Activated T-cell treated with anti-CD3 and anti-CD28 coated beads, Interleukin-2, amount 50 U/mL, for 72 hours (primary cell): Measurements from ENCODE around the gene OR52K2. TPM values are rescaled to one million over a fixed set of nuclear protein-coding genes. Genes with fewer than 3 reads are reported as not detected.

Experiments
- ATAC-seq, 2 donors: fragments of 150-1000 bp; cut with Tn5 transposase; replicated peaks in 1 of 2; 2 replicates each; pipeline ENCODE4 v1.10.0; 2021; ENCODE audit warnings: moderate library complexity in 2 of 2, mild to moderate bottlenecking in 1 of 2
- DNase-seq, 2 donors: peaks; one replicate each; pipeline ENCODE4 v3.0.0; 2021 to 2022; ENCODE audit warnings: mixed read lengths in 1 of 2
- H3K27ac Mint-ChIP-seq: one replicate; pipeline ENCODE4 v1.8.0; 2022; ENCODE audit warnings: mild to moderate bottlenecking, moderate library complexity, mixed read lengths
- H3K27me3 Mint-ChIP-seq: one replicate; pipeline ENCODE4 v1.8.0; 2022; ENCODE audit warnings: low read depth, mixed read lengths
- H3K36me3 Mint-ChIP-seq, 2 donors: one replicate each; pipeline ENCODE4 v1.8.0; 2022; ENCODE audit warnings: mixed read lengths in 2 of 2, mild to moderate bottlenecking in 1 of 2; ENCODE audit not compliant: insufficient read depth in 2 of 2
- H3K4me1 Mint-ChIP-seq: one replicate; pipeline ENCODE4 v1.8.0; 2022; ENCODE audit warnings: low read depth, mixed read lengths
- H3K4me3 Mint-ChIP-seq, 2 donors: one replicate each; pipeline ENCODE4 v1.8.0; 2022; ENCODE audit warnings: mild to moderate bottlenecking in 2 of 2, mixed read lengths in 2 of 2, moderate library complexity in 2 of 2
- H3K9me3 Mint-ChIP-seq, 2 donors: one replicate each; pipeline ENCODE4 v1.8.0; 2022; ENCODE audit warnings: mixed read lengths in 2 of 2
- total RNA-seq, 2 donors: library from RNA; stranded (reverse); gene quantifications; one replicate each; pipeline ENCODE4 v1.2.3, GENCODE V29; 2022

The OR52K2 gene
- total RNA-seq, 2 donors from 2014 or later = not detected

- H3K4me3 Mint-ChIP-seq = peak overlapping the region in 1 of 2 donors; percentile 70
- peak; percentile 64 to 65 for ATAC-seq
- H3K27me3 Mint-ChIP-seq = peaks cover 20% of the 10 kb centered on the region
Measured at GRCh38 chr11:4491878-4492606, 42.9 kb downstream of the OR52K2 start.

GRCh38 chr11:4493480-4493818, 44.4 kb downstream of the OR52K2 start:
- Mint-ChIP-seq H3K4me3 (no peak overlapping the region), H3K4me1 (peaks cover 16% of the 10 kb centered on the region), H3K36me3 (no peaks in the 10 kb centered on the region), H3K27ac (no peak overlapping the region), H3K9me3 (no peaks in the 10 kb centered on the region), H3K27me3 (peaks cover 21% of the 10 kb centered on the region)
- DNase-seq (no peak), ATAC-seq (no peak)

More at GRCh38 chr11:4491878-4492606, 42.9 kb downstream of the OR52K2 start:
- Mint-ChIP-seq H3K4me1 (peaks cover 16% of the 10 kb centered on the region), H3K9me3 (no peaks in the 10 kb centered on the region), H3K27ac (peak overlapping the region; percentile 63), H3K36me3 (no peaks in the 10 kb centered on the region)
- DNase-seq = no peak

- no peak overlapping the region for H3K4me3 Mint-ChIP-seq
- ATAC-seq = no peak
- no peaks in the 10 kb centered on the region for H3K36me3 Mint-ChIP-seq
- peaks cover 13% of the 10 kb centered on the region for H3K27me3 Mint-ChIP-seq
- peak in 1 of 2 donors; percentile 5 for DNase-seq
- H3K9me3 Mint-ChIP-seq = no peaks in the 10 kb centered on the region
- H3K4me1 Mint-ChIP-seq = peaks cover 16% of the 10 kb centered on the region
- H3K27ac Mint-ChIP-seq = no peak overlapping the region
Measured at GRCh38 chr11:4495487-4495886, 46.4 kb downstream of the OR52K2 start.

DNA sequence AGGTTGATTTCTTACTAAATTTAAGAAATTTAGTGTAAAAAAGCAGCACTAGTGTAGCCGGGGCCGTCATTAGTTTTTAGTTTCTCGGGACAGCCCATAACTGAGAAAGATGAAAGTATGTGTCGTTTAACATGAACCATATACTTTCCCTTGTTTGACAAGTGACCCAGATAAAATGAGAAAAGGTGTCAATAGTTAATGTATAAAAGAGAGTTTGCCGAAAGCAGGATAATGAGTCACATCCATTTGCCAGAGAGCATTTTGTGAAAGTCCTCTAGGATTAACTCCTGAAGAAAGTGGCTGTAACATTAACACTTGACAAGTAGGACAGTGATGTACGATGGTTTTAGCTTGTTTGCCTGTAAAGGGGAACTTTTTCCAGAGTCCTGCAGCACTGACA, 46.9 kb downstream of the OR52K2 start:
- H3K4me1 Mint-ChIP-seq = peaks cover 16% of the 10 kb centered on the region
- ATAC-seq (no peak), DNase-seq (no peak)
- no peaks in the 10 kb centered on the region for H3K9me3 Mint-ChIP-seq
- H3K27me3 Mint-ChIP-seq = peaks cover 13% of the 10 kb centered on the region
- no peaks in the 10 kb centered on the region for H3K36me3 Mint-ChIP-seq
- no peak overlapping the region for H3K4me3 Mint-ChIP-seq
- H3K27ac Mint-ChIP-seq = no peak overlapping the region

DNA sequence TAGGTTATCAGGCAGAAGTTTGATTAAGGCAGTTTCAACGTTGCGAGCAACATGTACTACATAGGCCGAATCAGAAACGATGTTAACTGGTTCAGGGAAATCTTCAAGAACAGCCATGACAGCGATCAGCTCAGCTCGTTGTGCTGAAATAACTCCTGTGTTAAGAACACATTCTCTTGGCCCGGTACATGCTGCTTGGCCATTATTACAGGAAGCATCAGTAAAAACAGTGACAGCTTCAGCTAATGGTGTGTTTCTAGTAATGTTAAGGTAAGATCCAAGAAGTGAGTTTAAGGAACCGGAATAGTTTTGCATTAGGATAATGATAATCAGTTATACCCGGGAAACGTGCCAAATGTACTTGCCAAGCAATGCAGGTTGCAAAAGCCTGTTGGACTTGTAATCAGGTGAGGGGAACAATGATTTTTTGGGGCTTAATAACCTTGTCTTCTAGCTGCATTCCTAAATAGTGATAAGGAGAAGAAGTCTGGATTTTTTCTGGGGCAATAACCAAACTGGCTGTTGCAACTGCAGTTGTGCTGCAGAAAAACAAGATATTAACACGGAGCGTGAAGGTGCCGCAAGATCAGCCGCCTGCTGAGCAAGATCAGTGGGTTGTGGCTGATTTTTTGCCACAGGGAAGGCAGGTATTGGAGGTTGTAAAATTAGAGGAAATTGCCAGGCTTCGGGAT, 47.6 kb downstream of the OR52K2 start:
- Mint-ChIP-seq H3K9me3 (no peaks in the 10 kb centered on the region), H3K36me3 (no peaks in the 10 kb centered on the region), H3K27me3 (peaks cover 9% of the 10 kb centered on the region), H3K4me3 (no peak overlapping the region), H3K27ac (no peak overlapping the region), H3K4me1 (peaks cover 16% of the 10 kb centered on the region)
- DNase-seq = no peak
- no peak for ATAC-seq

Other genes with a start within 250 kb of the OR52K2 start
- gene OR52B4, start 80.9 kb upstream of the OR52K2 start, total RNA-seq = not detected
- gene TRIM21, start 55.6 kb upstream of the OR52K2 start, total RNA-seq = 10 to 100 TPM; 26.5 to 35.3 TPM
- not detected for gene OR52K1, start 33.4 kb downstream of the OR52K2 start, total RNA-seq
- not detected for gene OR52M1, start 95.9 kb downstream of the OR52K2 start, total RNA-seq
- gene OR52I2, start 132.4 kb downstream of the OR52K2 start, total RNA-seq = not detected
- not detected for gene OR52I1, start 144.7 kb downstream of the OR52K2 start, total RNA-seq
- gene TRIM68, start 158.9 kb downstream of the OR52K2 start, total RNA-seq = 10 to 100 TPM; 17.1 to 22.3 TPM
- gene OR51D1, start 188.2 kb downstream of the OR52K2 start, total RNA-seq = not detected
- not detected for gene OR51E1, start 194.7 kb downstream of the OR52K2 start, total RNA-seq
- not detected for gene OR51E2, start 248.6 kb downstream of the OR52K2 start, total RNA-seq